B cell (primary cell): ENCODE results near the gene MORC4. TPM values are rescaled to one million over a fixed set of nuclear protein-coding genes. Genes with fewer than 3 reads are reported as not detected.

Source experiments
- ATAC-seq: fragments of 200-7000 bp; cut with Tn5 transposase; one replicate; pipeline ENCODE4 v1.10.0; 2021; ENCODE audit warnings: low read depth, mild to moderate bottlenecking, moderate number of reproducible peaks, moderate library complexity
- CTCF ChIA-PET: fragments of 350-600 bp; sonication (Branson Sonifier 250); formaldehyde crosslinking; loops from one replicate; lab custom pipeline; 2021; ENCODE audit warnings: antibody characterized with exemption, inconsistent platforms; lab: Charles Lee
- POLR2A ChIA-PET: fragments of 350-600 bp; sonication (Branson Sonifier 250); formaldehyde crosslinking; loops from one replicate; lab custom pipeline; 2021; ENCODE audit warnings: antibody characterized with exemption; lab: Charles Lee
- DNase-seq: peaks from one replicate; pipeline ENCODE4 v3.0.0; 2013
- H2AFZ ChIP-seq: 2 replicates; pipeline ENCODE4 v1.6.1; 2012; ENCODE audit warnings: mild to moderate bottlenecking, low read depth, low read length; ENCODE audit not compliant: insufficient read depth, poor library complexity, severe bottlenecking
- H3K27ac ChIP-seq, 2 donors: 1 replicate in 1 of 2; 2 replicates in 1 of 2; pipeline ENCODE4 v1.5.1; 2012 to 2013; ENCODE audit warnings: low read length in 2 of 2, mild to moderate bottlenecking in 2 of 2, moderate library complexity in 1 of 2
- H3K27me3 ChIP-seq, 4 experiments: fragments of 200-600 bp in 1 of 4; sonication (generic) in 1 of 4; replicated peaks in 1 of 4; 1 replicate in 2 of 4; 2 replicates in 2 of 4; pipeline versions ENCODE4 v1.6.1 to v1.7.0; 2013 to 2016; ENCODE audit warnings: low read length in 3 of 4, mild to moderate bottlenecking in 2 of 4, mixed read lengths in 1 of 4, moderate library complexity in 1 of 4; ENCODE audit not compliant: insufficient read depth in 4 of 4, control insufficient read depth in 3 of 4; ENCODE audit errors: control extremely low read depth in 1 of 4
- H3K36me3 ChIP-seq, 2 experiments: replicated peaks in 1 of 2; 1 replicate in 1 of 2; 2 replicates in 1 of 2; pipeline versions ENCODE4 v1.6.1 to v1.7.1; 2013; ENCODE audit warnings: low read length in 1 of 2; ENCODE audit not compliant: insufficient read depth in 2 of 2, control insufficient read depth in 1 of 2; ENCODE audit errors: control extremely low read depth in 1 of 2, extremely low read depth in 1 of 2
- H3K4me1 ChIP-seq, 2 donors: fragments of 200-600 bp in 1 of 2; sonication (generic) in 1 of 2; 1 replicate in 1 of 2; 2 replicates in 1 of 2; pipeline versions ENCODE4 v1.5.1 to v1.6.1; 2013 to 2017; ENCODE audit warnings: low read length in 2 of 2; ENCODE audit not compliant: control insufficient read depth in 2 of 2, insufficient read depth in 2 of 2
- H3K4me2 ChIP-seq: replicated peaks from 2 replicates; pipeline ENCODE3; 2012; ENCODE audit warnings: mild to moderate bottlenecking, low read depth, low read length; ENCODE audit not compliant: poor library complexity, severe bottlenecking
- H3K4me3 ChIP-seq, 5 experiments: fragments of 200-600 bp in 1 of 5; sonication (generic) in 1 of 5; 1 replicate in 3 of 5; 2 replicates in 2 of 5; pipeline versions ENCODE4 v1.5.1 to v1.7.0; 2011 to 2016; ENCODE audit warnings: low read length in 4 of 5, mild to moderate bottlenecking in 4 of 5, low read depth in 2 of 5, control low read depth in 1 of 5, moderate library complexity in 1 of 5; ENCODE audit not compliant: insufficient read depth in 1 of 5; ENCODE audit errors: control extremely low read depth in 1 of 5, extremely low read depth in 1 of 5
- H3K79me2 ChIP-seq: fragments of 200-600 bp; sonication (generic); one replicate; pipeline ENCODE4 v1.6.0; 2016; ENCODE audit warnings: low read length; ENCODE audit not compliant: control insufficient read depth, insufficient read depth
- H3K9ac ChIP-seq: fragments of 200-600 bp; sonication (generic); 2 replicates; pipeline ENCODE4 v1.6.1; 2017; ENCODE audit warnings: mild to moderate bottlenecking, low read length, moderate library complexity
- H3K9me3 ChIP-seq, 3 donors: one replicate each; pipeline versions ENCODE4 v1.6.1 to v1.7.1; 2013; ENCODE audit warnings: low read length in 2 of 3; ENCODE audit not compliant: control insufficient read depth in 2 of 3, insufficient read depth in 1 of 3; ENCODE audit errors: control extremely low read depth in 1 of 3
- H4K20me1 ChIP-seq: 2 replicates; pipeline ENCODE4 v1.6.0; 2012; ENCODE audit warnings: mild to moderate bottlenecking, low read length; ENCODE audit not compliant: insufficient read depth, control insufficient read depth, poor library complexity, severe bottlenecking
- H3K27ac Mint-ChIP-seq: one replicate; pipeline ENCODE4 v1.8.0; 2021; ENCODE audit warnings: mixed read lengths
- H3K27me3 Mint-ChIP-seq: one replicate; pipeline ENCODE4 v1.8.0; 2021; ENCODE audit warnings: mixed read lengths
- H3K4me1 Mint-ChIP-seq: one replicate; pipeline ENCODE4 v1.8.0; 2021; ENCODE audit warnings: mixed read lengths
- H3K4me3 Mint-ChIP-seq: one replicate; pipeline ENCODE4 v1.8.0; 2021; ENCODE audit warnings: mixed read lengths
- H3K9me3 Mint-ChIP-seq: one replicate; pipeline ENCODE4 v1.8.0; 2022; ENCODE audit warnings: mixed read lengths; ENCODE audit not compliant: insufficient read depth
- CTCF ChIP-seq: fragments of 200-600 bp; IDR thresholded peaks from one replicate; pipeline ENCODE4 v1.8.0; 2022; ENCODE audit warnings: antibody characterized with exemption, mild to moderate bottlenecking
- EZH2 ChIP-seq: IDR thresholded peaks from 2 replicates; pipeline ENCODE4 v1.6.1; 2012; ENCODE audit warnings: borderline replicate concordance, low read depth, mild to moderate bottlenecking, moderate library complexity, low read length; ENCODE audit not compliant: insufficient read depth, poor library complexity, severe bottlenecking
- WGBS: methylation state at CpG from one replicate; pipeline ENCODE4 v1.1.5; 2013; ENCODE audit warnings: missing lambda C conversion rate; ENCODE audit not compliant: insufficient coverage; 5-methylcytosine and 5-hydroxymethylcytosine counted together
- intact Hi-C: fragments of 100-400 bp; cut with micrococcal nuclease; formaldehyde crosslinking; loops from one replicate; pipeline ENCODE4 v1.10.0; 2022
- polyA plus RNA-seq: library from polyadenylated mRNA; depleted of rRNA; stranded (reverse); fragments of >200 nt; gene quantifications from 2 replicates; pipeline ENCODE4 v1.2.3, GENCODE V29; 2012
- total RNA-seq, 2 donors: library from RNA; stranded (reverse); fragments of 120-200 nt in 1 of 2; gene quantifications; 1 replicate in 1 of 2; 2 replicates in 1 of 2; pipeline versions ENCODE4 v1.2.3 to v1.2.4, GENCODE V29; 2013 to 2022

Gene MORC4
- total and polyA plus RNA-seq, 2 donors (not counting 1 experiment from before 2014, with no cell fraction given) = 1.1 to 6.3 TPM

GRCh38 chrX:106933538-106933961 lies 66.5 kb downstream of the MORC4 start:
- no peak for ATAC-seq
- Histone ChIP-seq H3K79me2 (no peaks in the 10 kb centered on the region), H3K9ac (no peak overlapping the region), H3K4me2 (no peak overlapping the region), H3K4me1 (no peaks in the 10 kb centered on the region), H3K27ac (no peak overlapping the region), H3K36me3 (no peaks in the 10 kb centered on the region), H2AFZ (no peak overlapping the region), H3K4me3 (no peak overlapping the region), H3K9me3 (no peaks in the 10 kb centered on the region), H4K20me1 (no peaks in the 10 kb centered on the region), H3K27me3 (no peaks in the 10 kb centered on the region)
- TF ChIP-seq EZH2 (no peak), CTCF (no peak)
- no peak overlapping the region for H3K27ac Mint-ChIP-seq
- no peak overlapping the region for H3K4me3 Mint-ChIP-seq
- WGBS = no CpG with 5 or more reads among the region's 3 CpGs
- no peaks in the 10 kb centered on the region for H3K9me3 Mint-ChIP-seq
- CTCF ChIA-PET = no interaction called here
- POLR2A ChIA-PET = no interaction called here
- H3K27me3 Mint-ChIP-seq = no peaks in the 10 kb centered on the region
- no peak for DNase-seq
- intact Hi-C loops = no loop called here
- no peaks in the 10 kb centered on the region for H3K4me1 Mint-ChIP-seq

- no peaks in the 10 kb centered on the region for H3K27me3 Mint-ChIP-seq
- H3K36me3 ChIP-seq = no peaks in the 10 kb centered on the region
- ChIA-PET POLR2A (no interaction called here), CTCF (no interaction called here)
- no peaks in the 10 kb centered on the region for H3K27me3 ChIP-seq
- H3K9me3 ChIP-seq = no peaks in the 10 kb centered on the region
- H3K9me3 Mint-ChIP-seq = no peaks in the 10 kb centered on the region
- no peak overlapping the region for H3K4me2 ChIP-seq
- no peaks in the 10 kb centered on the region for H3K4me1 ChIP-seq
- no peak for ATAC-seq
- H3K4me3 ChIP-seq = no peak overlapping the region
- H3K27ac ChIP-seq = no peak overlapping the region
- no peak overlapping the region for H3K4me3 Mint-ChIP-seq
- DNase-seq = no peak
- no peak overlapping the region for H3K27ac Mint-ChIP-seq
- no peaks in the 10 kb centered on the region for H4K20me1 ChIP-seq
- intact Hi-C loops = no loop called here
- H3K79me2 ChIP-seq = no peaks in the 10 kb centered on the region
- no peak overlapping the region for H3K9ac ChIP-seq
- no peak overlapping the region for H2AFZ ChIP-seq
- H3K4me1 Mint-ChIP-seq = no peaks in the 10 kb centered on the region
- TF ChIP-seq EZH2 (no peak), CTCF (no peak)
- WGBS = no CpG with 5 or more reads among the region's 6 CpGs
These were observed 67.0 kb downstream of the MORC4 start for GRCh38 chrX:106932960-106933537.
